ENCODE measurements around the gene NCOA4. TPM values are rescaled to one million over a fixed set of nuclear protein-coding genes. Genes with fewer than 3 reads are reported as not detected.
"Not testable (repeated sequence)": the region's sequence is repeated elsewhere in the genome, so short reads cannot be mapped to it uniquely, and the experiment has no call there.

NCOA4 gene
- total RNA-seq, 4 donors from 2014 or later = 122 to 161 (median 141) TPM

DNA sequence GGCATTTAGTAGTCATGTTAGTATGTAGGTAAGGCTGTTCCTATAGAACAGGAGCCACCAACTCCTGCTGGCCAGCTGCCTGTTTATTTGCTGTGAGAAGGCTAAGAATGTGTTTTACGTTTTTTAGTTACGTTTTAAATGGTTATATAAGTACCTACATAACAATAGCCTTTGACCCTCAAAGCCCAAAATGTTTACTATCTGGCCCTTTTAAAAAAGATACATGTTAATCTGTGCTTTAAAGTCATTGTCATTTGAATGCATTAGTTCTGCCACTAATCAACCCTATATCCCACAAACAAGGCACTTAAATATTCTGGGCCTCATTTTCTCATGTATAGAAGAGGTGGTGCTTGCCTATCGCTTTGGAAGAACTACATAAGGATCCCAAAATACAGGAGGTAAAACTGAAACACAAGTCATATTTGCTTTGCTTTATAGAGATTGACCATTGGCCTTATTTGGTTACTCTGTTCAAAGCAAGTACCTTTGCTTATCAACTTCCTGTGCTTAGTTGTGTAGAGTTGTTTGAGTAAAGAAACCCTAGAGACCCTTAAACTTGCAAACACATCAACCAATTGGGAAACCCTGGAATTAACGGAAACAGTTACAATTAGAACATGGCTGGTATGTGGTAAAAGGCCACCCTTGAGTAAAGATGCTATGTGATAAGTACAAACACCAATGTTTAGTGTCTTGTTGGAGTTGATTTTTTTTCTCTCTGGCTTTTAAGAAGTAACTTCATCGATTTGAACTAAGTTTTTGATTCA, 32.2 kb downstream of the NCOA4 start:
- peaks cover 0 to 72% (median 3%) of the 10 kb centered on the region in 3 donors for H3K36me3 ChIP-seq
- 87 to 88% methylated on average over 5 of the region's 5 CpGs for WGBS, 2 donors
- intact Hi-C loops (cut with DNase I) = no loop called here
- DNase-seq = no peak
- no peaks in the 10 kb centered on the region for H3K4me1 ChIP-seq
- no peaks in the 10 kb centered on the region for H3K9me3 ChIP-seq
- TF ChIP-seq POLR2A (IDR thresholded peaks at IDR 0.05) = no peak
- TF ChIP-seq, protein P1, sequence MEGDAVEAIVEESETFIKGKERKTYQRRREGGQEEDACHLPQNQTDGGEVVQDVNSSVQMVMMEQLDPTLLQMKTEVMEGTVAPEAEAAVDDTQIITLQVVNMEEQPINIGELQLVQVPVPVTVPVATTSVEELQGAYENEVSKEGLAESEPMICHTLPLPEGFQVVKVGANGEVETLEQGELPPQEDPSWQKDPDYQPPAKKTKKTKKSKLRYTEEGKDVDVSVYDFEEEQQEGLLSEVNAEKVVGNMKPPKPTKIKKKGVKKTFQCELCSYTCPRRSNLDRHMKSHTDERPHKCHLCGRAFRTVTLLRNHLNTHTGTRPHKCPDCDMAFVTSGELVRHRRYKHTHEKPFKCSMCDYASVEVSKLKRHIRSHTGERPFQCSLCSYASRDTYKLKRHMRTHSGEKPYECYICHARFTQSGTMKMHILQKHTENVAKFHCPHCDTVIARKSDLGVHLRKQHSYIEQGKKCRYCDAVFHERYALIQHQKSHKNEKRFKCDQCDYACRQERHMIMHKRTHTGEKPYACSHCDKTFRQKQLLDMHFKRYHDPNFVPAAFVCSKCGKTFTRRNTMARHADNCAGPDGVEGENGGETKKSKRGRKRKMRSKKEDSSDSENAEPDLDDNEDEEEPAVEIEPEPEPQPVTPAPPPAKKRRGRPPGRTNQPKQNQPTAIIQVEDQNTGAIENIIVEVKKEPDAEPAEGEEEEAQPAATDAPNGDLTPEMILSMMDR (IDR thresholded peaks at IDR 0.05) = no peak
- no peak overlapping the region for H3K4me3 ChIP-seq
- no peaks in the 10 kb centered on the region for H3K27me3 ChIP-seq
- no peak overlapping the region for H3K27ac ChIP-seq

DNA sequence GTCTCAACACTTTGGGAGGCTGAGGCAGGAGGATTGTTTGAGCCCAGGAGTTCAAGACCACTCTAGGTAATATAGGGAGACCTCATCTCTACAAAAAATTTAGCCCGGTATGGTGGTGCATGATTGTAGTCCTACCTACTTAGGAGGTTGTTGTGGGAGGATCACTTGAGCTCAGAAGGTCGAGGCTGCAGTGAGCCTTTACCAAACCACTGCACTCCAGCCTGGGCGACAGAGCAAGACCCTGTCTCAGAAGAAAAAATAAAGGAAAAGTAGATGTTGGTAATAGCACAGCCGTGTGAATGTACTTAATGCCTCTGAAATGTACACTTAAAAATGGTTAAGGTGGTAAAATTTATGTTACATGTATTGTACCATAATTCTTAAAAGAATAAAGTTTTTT, 32.9 kb downstream of the NCOA4 start:
- Histone ChIP-seq H3K4me3 (no peak overlapping the region), H3K9me3 (no peaks in the 10 kb centered on the region), H3K27ac (no peak overlapping the region), H3K27me3 (no peaks in the 10 kb centered on the region), H3K36me3 (peaks cover 0 to 72% (median 0%) of the 10 kb centered on the region in 3 donors), H3K4me1 (no peaks in the 10 kb centered on the region)
- TF ChIP-seq, protein P1 (IDR thresholded peaks at IDR 0.05) = no peak
- no peak for TF ChIP-seq POLR2A (IDR thresholded peaks at IDR 0.05)
- DNase-seq = no peak
- intact Hi-C loops (cut with DNase I) = no loop called here
- WGBS, 2 donors = 92 to 100% methylated on average over 4 of the region's 4 CpGs

- H3K27me3 ChIP-seq; intact Hi-C loops (cut with DNase I); H3K27ac ChIP-seq; DNase-seq; H3K4me1 ChIP-seq; H3K9me3 ChIP-seq; H3K4me3 ChIP-seq: not testable (repeated sequence)
- 76 to 77% methylated on average over 3 of the region's 3 CpGs for WGBS, 2 donors
- H3K36me3 ChIP-seq = peaks cover 0 to 77% (median 0%) of the 10 kb centered on the region in 3 donors
Measured at GRCh38 chr10:45985590-45985989, 44.8 kb downstream of the NCOA4 start.

DNA sequence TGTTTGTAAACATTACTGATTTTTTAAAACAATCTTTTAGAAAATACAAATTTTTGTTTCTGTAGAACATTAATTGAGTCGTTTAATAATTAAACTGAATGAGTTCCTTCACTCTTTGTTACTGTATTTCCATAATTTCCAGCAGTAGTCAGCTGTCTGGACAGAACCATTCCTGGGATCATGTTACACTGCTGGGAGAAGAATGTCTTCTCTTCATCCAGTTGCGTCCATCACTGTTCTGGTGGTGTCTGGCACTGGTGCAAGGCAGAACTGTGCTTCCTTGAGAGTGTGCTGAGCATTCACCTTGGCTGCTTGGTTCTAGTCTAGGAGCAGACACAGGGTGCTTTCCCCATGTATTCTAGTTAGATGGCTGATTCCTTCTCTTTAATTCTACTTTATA, 46.0 kb downstream of the NCOA4 start:
- H3K4me3 ChIP-seq; H3K27ac ChIP-seq; H3K9me3 ChIP-seq; intact Hi-C loops (cut with DNase I); DNase-seq; H3K4me1 ChIP-seq; H3K27me3 ChIP-seq: not testable (repeated sequence)
- peaks cover 0 to 66% (median 0%) of the 10 kb centered on the region in 3 donors for H3K36me3 ChIP-seq
- WGBS, 2 donors = 88 to 94% methylated on average over 2 of the region's 2 CpGs

GRCh38 chr10:45983538-45984186, 46.8 kb downstream of the NCOA4 start:
- H3K27ac ChIP-seq; H3K9me3 ChIP-seq; H3K27me3 ChIP-seq; H3K4me3 ChIP-seq; DNase-seq; intact Hi-C loops (cut with DNase I); H3K4me1 ChIP-seq: not testable (repeated sequence)
- WGBS, 2 donors = 65 to 75% methylated on average over 4 to 6 of the region's 6 CpGs
- TF ChIP-seq, protein P1 (IDR thresholded peaks at IDR 0.05) = peak in 4 of 6 experiments; percentile 12 to 50 (median 31)
- H3K36me3 ChIP-seq = peaks cover 0 to 64% (median 0%) of the 10 kb centered on the region in 3 donors

DNA sequence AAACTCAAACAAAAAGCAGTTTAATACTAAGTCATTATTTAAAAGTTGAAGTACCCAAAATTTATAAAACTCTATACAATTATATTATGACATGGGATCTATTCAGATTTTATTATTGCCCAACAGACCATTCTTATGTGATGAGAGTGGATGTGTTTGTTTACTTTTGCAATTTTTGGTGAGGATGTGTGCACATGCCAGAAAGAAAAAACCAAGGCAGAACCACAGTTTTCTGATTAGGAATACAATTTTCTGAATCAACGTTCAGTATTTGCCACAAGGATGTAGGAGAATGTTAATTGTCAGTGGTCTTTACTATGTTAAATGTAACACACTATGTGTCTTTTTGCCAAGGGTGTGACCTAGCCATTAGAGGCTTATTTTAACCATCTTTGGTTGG, 49.1 kb downstream of the NCOA4 start:
- H3K4me1 ChIP-seq; H3K9me3 ChIP-seq; H3K27me3 ChIP-seq; H3K4me3 ChIP-seq; DNase-seq; intact Hi-C loops (cut with DNase I); H3K27ac ChIP-seq: not testable (repeated sequence)
- H3K36me3 ChIP-seq = peaks cover 0 to 58% (median 0%) of the 10 kb centered on the region in 3 donors
- WGBS, 2 donors = 33 to 40% methylated on average over 1 of the region's 1 CpG

DNA sequence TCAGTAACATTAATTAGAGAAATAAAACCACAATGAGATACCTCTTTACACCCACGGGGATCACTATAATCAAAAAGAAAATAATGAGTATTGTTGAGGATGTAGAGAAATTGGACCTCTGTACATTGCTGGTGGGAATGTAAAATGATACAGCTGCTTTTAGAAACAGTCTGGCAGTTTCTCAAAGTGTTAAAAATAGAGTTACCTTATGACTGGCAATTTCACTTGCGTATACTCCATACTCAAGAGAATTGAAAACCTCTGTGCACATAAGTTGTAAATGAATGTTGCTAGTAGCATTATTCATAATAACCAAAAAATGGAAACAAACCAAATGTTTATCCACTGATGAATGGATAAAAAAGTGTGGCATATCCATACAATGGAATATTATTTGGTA, 51.9 kb downstream of the NCOA4 start:
- H3K9me3 ChIP-seq; H3K27me3 ChIP-seq; H3K27ac ChIP-seq; DNase-seq; H3K4me3 ChIP-seq; intact Hi-C loops (cut with DNase I): not testable (repeated sequence)
- peaks cover 0 to 41% (median 0%) of the 10 kb centered on the region in 3 donors for H3K36me3 ChIP-seq
- WGBS, 2 donors = 80 to 100% methylated on average over 1 of the region's 2 CpGs
- H3K4me1 ChIP-seq = peaks cover 0 to 10% (median 2%) of the 10 kb centered on the region in 3 donors

DNA sequence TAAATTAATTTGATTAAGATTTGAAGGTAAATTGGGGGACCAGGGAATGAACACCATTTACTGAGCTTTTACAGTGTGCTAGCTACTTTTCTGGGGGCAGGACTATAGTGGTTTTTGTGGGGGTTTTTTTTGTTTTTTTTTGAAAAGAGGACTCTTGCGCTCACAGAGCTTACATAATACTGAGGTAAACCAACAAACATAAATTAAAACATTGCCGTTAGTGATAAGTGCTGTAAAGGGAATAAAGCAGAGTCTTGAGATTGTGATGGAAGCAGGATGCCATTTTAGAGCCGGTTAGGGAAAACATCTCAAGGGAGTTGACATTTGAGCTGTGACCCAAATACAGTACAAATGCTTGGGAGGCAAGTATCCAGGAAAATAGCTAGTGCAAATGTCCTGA, 56.4 kb downstream of the NCOA4 start:
- Histone ChIP-seq H3K36me3 (peaks cover 0 to 30% (median 0%) of the 10 kb centered on the region in 3 donors), H3K4me1 (peaks cover 0 to 32% (median 15%) of the 10 kb centered on the region in 3 donors)
- H3K4me3 ChIP-seq; H3K9me3 ChIP-seq; intact Hi-C loops (cut with DNase I); DNase-seq; H3K27ac ChIP-seq; H3K27me3 ChIP-seq: not testable (repeated sequence)
- WGBS, 2 donors = 68 to 76% methylated on average over 3 of the region's 3 CpGs

DNA sequence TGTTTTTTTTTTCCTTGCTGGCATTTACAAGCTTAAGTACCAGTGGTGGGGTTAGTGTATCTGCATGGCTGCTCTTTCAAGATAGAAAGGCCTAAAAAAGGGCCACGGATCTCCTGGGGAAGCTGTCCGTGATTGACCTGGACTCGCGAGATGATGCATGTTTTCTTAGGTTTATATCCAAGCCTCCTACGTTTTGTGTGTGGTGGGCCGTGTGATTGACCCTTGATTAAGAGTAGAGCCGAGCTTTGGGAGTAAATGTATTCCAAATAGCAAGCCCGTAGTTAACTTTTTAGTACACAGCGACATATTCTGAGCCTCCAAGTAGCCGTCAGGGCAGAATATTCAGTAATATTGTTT, 57.6 kb downstream of the NCOA4 start:
- H3K27me3 ChIP-seq; DNase-seq; intact Hi-C loops (cut with DNase I); H3K9me3 ChIP-seq: not testable (repeated sequence)
- Histone ChIP-seq H3K4me1 (peaks cover 0 to 32% (median 15%) of the 10 kb centered on the region in 3 donors), H3K27ac (peak overlapping the region in 3 of 4 donors; percentile 76 to 84 (median 80)), H3K36me3 (peaks cover 0 to 19% (median 0%) of the 10 kb centered on the region in 3 donors), H3K4me3 (peak overlapping the region; percentile 64 to 81 (median 74))
- WGBS, 2 donors = 0% methylated on average over 10 of the region's 10 CpGs

All from esophagus squamous epithelium (tissue), 5 donors.